GM12874 (cell line): ENCODE results near the gene FRMPD4.

Source experiments
- CTCF ChIP-seq: IDR thresholded peaks from 2 replicates; pipeline ENCODE4 v1.5.1; 2011; ENCODE audit warnings: low read depth, mild to moderate bottlenecking, control low read depth, low read length, moderate library complexity; ENCODE audit not compliant: insufficient read depth

The FRMPD4 gene

GRCh38 chrX:12567857-12568256 lies 429.6 kb downstream of the FRMPD4 start:
- peak; percentile 38; the same call in 1 of the 2 replicates for TF ChIP-seq CTCF

- no peak for TF ChIP-seq CTCF
Measured at GRCh38 chrX:12570859-12571501, 432.7 kb downstream of the FRMPD4 start.

GRCh38 chrX:12579311-12579710 lies 441.0 kb downstream of the FRMPD4 start:
- no peak for TF ChIP-seq CTCF

GRCh38 chrX:12580548-12580947 lies 442.3 kb downstream of the FRMPD4 start:
- TF ChIP-seq CTCF, result no peak

GRCh38 chrX:12581546-12581945 lies 443.3 kb downstream of the FRMPD4 start:
- no peak for TF ChIP-seq CTCF

- TF ChIP-seq CTCF, result no peak
Measured at GRCh38 chrX:12582649-12583048, 444.4 kb downstream of the FRMPD4 start.

- no peak for TF ChIP-seq CTCF
Measured at GRCh38 chrX:12583543-12583942, 445.3 kb downstream of the FRMPD4 start.
